OCI-LY1 (cell line): ENCODE results near the gene WDR43.

Experiments
- H2AFZ ChIP-seq: fragments of 200-600 bp; sonication (generic), shearing (Covaris generic); 2 replicates; pipeline ENCODE4 v1.6.0; 2014; ENCODE audit warnings: antibody characterized with exemption, mild to moderate bottlenecking, low read length
- H3F3A ChIP-seq: fragments of 200-600 bp; sonication (generic), shearing (Covaris generic); 2 replicates; pipeline ENCODE4 v1.6.0; 2014; ENCODE audit warnings: mild to moderate bottlenecking, antibody characterized with exemption, low read length, moderate library complexity; ENCODE audit not compliant: insufficient read depth
- H3K27ac ChIP-seq: fragments of 200-600 bp; sonication (generic); 2 replicates; pipeline ENCODE4 v1.5.1; 2014; ENCODE audit warnings: low read length, mixed run types, mild to moderate bottlenecking, low read depth; ENCODE audit not compliant: poor library complexity, severe bottlenecking
- H3K27me3 ChIP-seq: fragments of 200-600 bp; sonication (generic); 2 replicates; pipeline ENCODE4 v1.6.0; 2014; ENCODE audit warnings: antibody characterized with exemption, mild to moderate bottlenecking, low read length, moderate library complexity; ENCODE audit not compliant: insufficient read depth
- H3K36me3 ChIP-seq: fragments of 200-600 bp; sonication (generic); 2 replicates; pipeline ENCODE4 v1.6.1; 2014; ENCODE audit warnings: mild to moderate bottlenecking, antibody characterized with exemption, low read length, moderate library complexity, mixed read lengths; ENCODE audit not compliant: insufficient read depth
- H3K4me1 ChIP-seq: fragments of 200-600 bp; sonication (generic); 2 replicates; pipeline ENCODE4 v1.5.1; 2014; ENCODE audit warnings: mild to moderate bottlenecking, low read length, moderate library complexity; ENCODE audit not compliant: insufficient read depth, severe bottlenecking
- H3K4me2 ChIP-seq: fragments of 200-600 bp; sonication (generic), shearing (Covaris generic); 2 replicates; pipeline ENCODE4 v1.6.1; 2014; ENCODE audit warnings: low read length
- H3K4me3 ChIP-seq: fragments of 200-600 bp; sonication (generic); 2 replicates; pipeline ENCODE4 v1.5.1; 2014; ENCODE audit warnings: low read length, low read depth, mild to moderate bottlenecking, mixed read lengths; ENCODE audit not compliant: poor library complexity, severe bottlenecking
- H3K79me2 ChIP-seq: fragments of 200-600 bp; shearing (Covaris generic); 2 replicates; pipeline ENCODE4 v1.6.1; 2016; ENCODE audit warnings: mixed run types, low read length, mixed read lengths; ENCODE audit not compliant: insufficient read depth
- H3K9ac ChIP-seq: fragments of 200-600 bp; sonication (generic), shearing (Covaris generic); 2 replicates; pipeline ENCODE4 v1.6.1; 2014; ENCODE audit warnings: mild to moderate bottlenecking, low read length, mixed read lengths
- H3K9me2 ChIP-seq: fragments of 200-600 bp; sonication (generic), shearing (Covaris generic); 2 replicates; pipeline ENCODE4 v1.6.1; 2014; ENCODE audit warnings: low read depth, mild to moderate bottlenecking, low read length, mixed read lengths
- H3K9me3 ChIP-seq: fragments of 200-600 bp; shearing (Covaris generic); 2 replicates; pipeline ENCODE4 v1.6.1; 2014; ENCODE audit warnings: low read length, mixed read lengths
- H4K20me1 ChIP-seq: fragments of 200-600 bp; sonication (generic), shearing (Covaris generic); 2 replicates; pipeline ENCODE4 v1.6.0; 2016; ENCODE audit warnings: mild to moderate bottlenecking, low read length; ENCODE audit not compliant: insufficient read depth
- CTCF ChIP-seq: fragments of 200-600 bp; sonication (generic), shearing (Covaris generic); IDR thresholded peaks from 2 replicates; pipeline ENCODE4 v1.5.1; 2017; ENCODE audit warnings: mild to moderate bottlenecking, antibody characterized with exemption, low read length, moderate library complexity, mixed read lengths
- EZH2 ChIP-seq: fragments of 200-600 bp; sonication (generic), shearing (Covaris generic); IDR thresholded peaks from 2 replicates; pipeline ENCODE4 v1.8.0; 2017; ENCODE audit warnings: borderline replicate concordance, mixed run types, mild to moderate bottlenecking, antibody characterized with exemption, low read length, moderate library complexity, mixed read lengths

WDR43 gene

GRCh38 chr2:28950941-28951630 is 56.6 kb downstream of the WDR43 start:
- no peak overlapping the region for H3K4me2 ChIP-seq
- no peaks in the 10 kb centered on the region for H3K79me2 ChIP-seq
- no peak overlapping the region for H2AFZ ChIP-seq
- no peaks in the 10 kb centered on the region for H3K4me1 ChIP-seq
- H3K9ac ChIP-seq, result no peak overlapping the region
- H3K4me3 ChIP-seq, result no peak overlapping the region
- H3K9me3 ChIP-seq, result no peaks in the 10 kb centered on the region; the same call in 1 of the 2 replicates
- H4K20me1 ChIP-seq, result no peaks in the 10 kb centered on the region
- no peaks in the 10 kb centered on the region for H3K27me3 ChIP-seq
- no peaks in the 10 kb centered on the region for H3F3A ChIP-seq
- no peaks in the 10 kb centered on the region for H3K9me2 ChIP-seq
- H3K27ac ChIP-seq, result no peak overlapping the region
- peaks cover 31% of the 10 kb centered on the region for H3K36me3 ChIP-seq
- TF ChIP-seq CTCF (no peak), EZH2 (no peak)

GRCh38 chr2:28951910-28952835 is 57.7 kb downstream of the WDR43 start:
- H3K4me2 ChIP-seq, result no peak overlapping the region

GRCh38 chr2:28952836-28953211 is 58.4 kb downstream of the WDR43 start:
- no peaks in the 10 kb centered on the region for H3K27me3 ChIP-seq
- H3K36me3 ChIP-seq, result peaks cover 15% of the 10 kb centered on the region
- H3K27ac ChIP-seq, result no peak overlapping the region
- no peaks in the 10 kb centered on the region; the same call in 1 of the 2 replicates for H3K9me3 ChIP-seq
- H3K4me1 ChIP-seq, result no peaks in the 10 kb centered on the region
- H3F3A ChIP-seq, result no peaks in the 10 kb centered on the region
- H3K4me3 ChIP-seq, result no peak overlapping the region
- no peaks in the 10 kb centered on the region for H4K20me1 ChIP-seq
- no peaks in the 10 kb centered on the region for H3K9me2 ChIP-seq
- H3K79me2 ChIP-seq, result no peaks in the 10 kb centered on the region
- H2AFZ ChIP-seq, result no peak overlapping the region
- TF ChIP-seq CTCF, result no peak
- TF ChIP-seq EZH2, result no peak
- H3K4me2 ChIP-seq, result no peak overlapping the region
- no peak overlapping the region for H3K9ac ChIP-seq

More at GRCh38 chr2:28951910-28952835, 57.7 kb downstream of the WDR43 start:
- H3F3A ChIP-seq, result no peaks in the 10 kb centered on the region
- no peak overlapping the region for H2AFZ ChIP-seq
- H3K9ac ChIP-seq, result no peak overlapping the region
- H3K36me3 ChIP-seq, result peaks cover 20% of the 10 kb centered on the region
- H3K27me3 ChIP-seq, result no peaks in the 10 kb centered on the region
- no peaks in the 10 kb centered on the region for H4K20me1 ChIP-seq
- no peaks in the 10 kb centered on the region for H3K9me2 ChIP-seq
- TF ChIP-seq CTCF (no peak), EZH2 (no peak)
- no peaks in the 10 kb centered on the region; the same call in 1 of the 2 replicates for H3K9me3 ChIP-seq
- no peak overlapping the region for H3K4me3 ChIP-seq
- H3K79me2 ChIP-seq, result no peaks in the 10 kb centered on the region
- H3K4me1 ChIP-seq, result no peaks in the 10 kb centered on the region
- no peak overlapping the region for H3K27ac ChIP-seq
